K562 (cell line): Measurements from ENCODE around the gene SLC7A8. TPM values are rescaled to one million over a fixed set of nuclear protein-coding genes. Genes with fewer than 3 reads are reported as not detected.

Experiments used
- ARID1B ChIP-seq: fragments of 450-650 bp; IDR thresholded peaks from 2 replicates; pipeline ENCODE4 v1.6.1; 2016; ENCODE audit warnings: antibody characterized with exemption, mild to moderate bottlenecking, inconsistent platforms
- C11orf30 ChIP-seq: fragments of 450-650 bp; IDR thresholded peaks from 2 replicates; pipeline ENCODE4 v1.6.1; 2016; ENCODE audit warnings: low read depth, mild to moderate bottlenecking
- CBX5 ChIP-seq: IDR thresholded peaks from 2 replicates; pipeline ENCODE4 v1.6.1; 2014; ENCODE audit warnings: low read depth, borderline replicate concordance
- FOXM1 ChIP-seq, 2 experiments: fragments of 450-650 bp in 1 of 2; sonication (generic) in 1 of 2; formaldehyde crosslinking in 1 of 2; IDR thresholded peaks; 2 replicates each; pipeline versions ENCODE4 v1.6.1 to v1.9.0; 2017 to 2022; ENCODE audit warnings: low read depth in 2 of 2, mild to moderate bottlenecking in 2 of 2, missing genetic modification reagents in 1 of 2, moderate library complexity in 1 of 2
- GATAD2B ChIP-seq: fragments of 450-650 bp; IDR thresholded peaks from 2 replicates; pipeline ENCODE4 v1.6.1; 2017; ENCODE audit warnings: mild to moderate bottlenecking, borderline replicate concordance
- MEIS2 ChIP-seq: fragments of 450-650 bp; IDR thresholded peaks from 2 replicates; pipeline ENCODE4 v1.6.1; 2014; ENCODE audit warnings: mild to moderate bottlenecking; ENCODE audit not compliant: partially characterized antibody
- PML ChIP-seq: IDR thresholded peaks from 2 replicates; pipeline ENCODE4 v1.6.1; 2012; ENCODE audit warnings: low read length, inconsistent platforms
- RBFOX2 ChIP-seq: fragments of 200-400 bp; formaldehyde crosslinking; IDR thresholded peaks from 2 replicates; pipeline ENCODE4 v1.6.1; 2017; ENCODE audit warnings: low read depth, mild to moderate bottlenecking, low read length, moderate library complexity
- TARDBP ChIP-seq: fragments of 450-650 bp; IDR thresholded peaks from 2 replicates; pipeline ENCODE4 v1.6.1; 2016
- TRIM28 ChIP-seq: fragments of 450-650 bp; IDR thresholded peaks from 2 replicates; pipeline ENCODE4 v1.6.1; 2017
- YY1 ChIP-seq, 3 experiments: IDR thresholded peaks; 2 replicates each; pipeline ENCODE4 v1.6.1; 2011; ENCODE audit warnings: low read length in 2 of 3, mild to moderate bottlenecking in 2 of 3, moderate library complexity in 2 of 3, borderline replicate concordance in 1 of 3, control low read depth in 1 of 3, low read depth in 1 of 3; ENCODE audit not compliant: insufficient read depth in 3 of 3, insufficient replicate concordance in 2 of 3, control insufficient read depth in 1 of 3, insufficient read length in 1 of 3; ENCODE audit errors: extremely low read depth in 1 of 3
- ZNF121 ChIP-seq: sonication (generic); formaldehyde crosslinking; conservative IDR thresholded peaks from 2 replicates; pipeline ENCODE4 v1.8.0; 2022; ENCODE audit warnings: missing genetic modification reagents
- ZNF609 ChIP-seq: sonication (generic); formaldehyde crosslinking; IDR thresholded peaks from 2 replicates; pipeline ENCODE4 v1.8.1; 2023; ENCODE audit warnings: missing genetic modification reagents, mild to moderate bottlenecking, borderline replicate concordance
- ZNF785 ChIP-seq: fragments of 250-450 bp; sonication (Bioruptor Pico); IDR thresholded peaks from 2 replicates; pipeline ENCODE4 v1.4.0; 2020; ENCODE audit warnings: mild to moderate bottlenecking
- polyA plus RNA-seq, 8 experiments: library from polyadenylated mRNA; depleted of rRNA in 4 of 8; stranded (reverse) in 5 of 8; unstranded in 3 of 8; fragments of >200 nt; fragmentation: Nextera tagmentation in 2 of 8; fragmentation: Illumina TruSeq in 1 of 8; extraction: Ambion mirVana in 2 of 8; extraction: Trizol in 1 of 8; gene quantifications; 2 replicates each; pipeline versions ENCODE4 v1.2.1 to v1.2.3, GENCODE V29; 2011 to 2014; ENCODE audit warnings: inconsistent platforms in 1 of 8, missing spikeins in 1 of 8
- total RNA-seq, 7 experiments: library from RNA; depleted of rRNA in 6 of 7; stranded (reverse); fragments of >200 nt in 6 of 7; fragmentation: Illumina TruSeq in 2 of 7; extraction: Trizol in 2 of 7; gene quantifications; 2 replicates each; pipeline versions ENCODE4 v1.2.1 to v1.2.3, GENCODE V29; 2011 to 2021; ENCODE audit warnings: low replicate concordance in 1 of 7
- TF ChIP-seq, protein P1 (sequence below): fragments of 250-450 bp; sonication (Bioruptor Pico); IDR thresholded peaks from 2 replicates; pipeline ENCODE4 v1.8.0; 2022; ENCODE audit warnings: inconsistent platforms
- TF ChIP-seq, protein P2 (sequence below), 3 experiments: fragments of 200-800 bp in 1 of 3; fragments of 250-450 bp in 1 of 3; fragments of 450-650 bp in 1 of 3; sonication (Bioruptor Pico) in 1 of 3; sonication (Bioruptor generic) in 1 of 3; formaldehyde crosslinking in 1 of 3; IDR thresholded peaks; 2 replicates each; pipeline versions ENCODE4 v1.6.1 to v1.8.0; 2016 to 2022; ENCODE audit warnings: mild to moderate bottlenecking in 2 of 3, missing genetic modification characterization in 2 of 3, missing compliant biosample characterization in 1 of 3, moderate library complexity in 1 of 3

The SLC7A8 gene
- total and polyA plus RNA-seq, 9 of the 15 experiments (the other 6 are each of a cell fraction or from before 2014, with no cell fraction given), result 2.0 to 33.0 (median 6.0) TPM

GRCh38 chr14:23120541-23121251, 62.8 kb downstream of the SLC7A8 start (continued):
- TF ChIP-seq ZNF609, result peak; percentile 74; the same call in 1 of the 2 replicates
- TF ChIP-seq FOXM1 (IDR thresholded peaks at IDR 0.05; ENCODE audit: low read depth), result peak; percentile 78
- no peak for TF ChIP-seq FOXM1 (CRISPR knock-in tag; IDR thresholded peaks at IDR 0.05; ENCODE audit: low read depth)
- no peak for TF ChIP-seq C11orf30
- no peak for TF ChIP-seq ZNF121
- TF ChIP-seq, protein P1, sequence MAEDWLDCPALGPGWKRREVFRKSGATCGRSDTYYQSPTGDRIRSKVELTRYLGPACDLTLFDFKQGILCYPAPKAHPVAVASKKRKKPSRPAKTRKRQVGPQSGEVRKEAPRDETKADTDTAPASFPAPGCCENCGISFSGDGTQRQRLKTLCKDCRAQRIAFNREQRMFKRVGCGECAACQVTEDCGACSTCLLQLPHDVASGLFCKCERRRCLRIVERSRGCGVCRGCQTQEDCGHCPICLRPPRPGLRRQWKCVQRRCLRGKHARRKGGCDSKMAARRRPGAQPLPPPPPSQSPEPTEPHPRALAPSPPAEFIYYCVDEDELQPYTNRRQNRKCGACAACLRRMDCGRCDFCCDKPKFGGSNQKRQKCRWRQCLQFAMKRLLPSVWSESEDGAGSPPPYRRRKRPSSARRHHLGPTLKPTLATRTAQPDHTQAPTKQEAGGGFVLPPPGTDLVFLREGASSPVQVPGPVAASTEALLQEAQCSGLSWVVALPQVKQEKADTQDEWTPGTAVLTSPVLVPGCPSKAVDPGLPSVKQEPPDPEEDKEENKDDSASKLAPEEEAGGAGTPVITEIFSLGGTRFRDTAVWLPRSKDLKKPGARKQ, result no peak
- no peak for TF ChIP-seq TRIM28
- TF ChIP-seq ARID1B, result peak; percentile 91
- TF ChIP-seq PML, result peak; percentile 81
- TF ChIP-seq TARDBP, result peak; percentile 63; the same call in 1 of the 2 replicates
- peak; percentile 47 for TF ChIP-seq MEIS2
- TF ChIP-seq, protein P2, sequence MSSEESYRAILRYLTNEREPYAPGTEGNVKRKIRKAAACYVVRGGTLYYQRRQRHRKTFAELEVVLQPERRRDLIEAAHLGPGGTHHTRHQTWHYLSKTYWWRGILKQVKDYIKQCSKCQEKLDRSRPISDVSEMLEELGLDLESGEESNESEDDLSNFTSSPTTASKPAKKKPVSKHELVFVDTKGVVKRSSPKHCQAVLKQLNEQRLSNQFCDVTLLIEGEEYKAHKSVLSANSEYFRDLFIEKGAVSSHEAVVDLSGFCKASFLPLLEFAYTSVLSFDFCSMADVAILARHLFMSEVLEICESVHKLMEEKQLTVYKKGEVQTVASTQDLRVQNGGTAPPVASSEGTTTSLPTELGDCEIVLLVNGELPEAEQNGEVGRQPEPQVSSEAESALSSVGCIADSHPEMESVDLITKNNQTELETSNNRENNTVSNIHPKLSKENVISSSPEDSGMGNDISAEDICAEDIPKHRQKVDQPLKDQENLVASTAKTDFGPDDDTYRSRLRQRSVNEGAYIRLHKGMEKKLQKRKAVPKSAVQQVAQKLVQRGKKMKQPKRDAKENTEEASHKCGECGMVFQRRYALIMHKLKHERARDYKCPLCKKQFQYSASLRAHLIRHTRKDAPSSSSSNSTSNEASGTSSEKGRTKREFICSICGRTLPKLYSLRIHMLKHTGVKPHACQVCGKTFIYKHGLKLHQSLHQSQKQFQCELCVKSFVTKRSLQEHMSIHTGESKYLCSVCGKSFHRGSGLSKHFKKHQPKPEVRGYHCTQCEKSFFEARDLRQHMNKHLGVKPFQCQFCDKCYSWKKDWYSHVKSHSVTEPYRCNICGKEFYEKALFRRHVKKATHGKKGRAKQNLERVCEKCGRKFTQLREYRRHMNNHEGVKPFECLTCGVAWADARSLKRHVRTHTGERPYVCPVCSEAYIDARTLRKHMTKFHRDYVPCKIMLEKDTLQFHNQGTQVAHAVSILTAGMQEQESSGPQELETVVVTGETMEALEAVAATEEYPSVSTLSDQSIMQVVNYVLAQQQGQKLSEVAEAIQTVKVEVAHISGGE (CRISPR knock-in tag; IDR thresholded peaks at IDR 0.05), result peak in 1 of 3 experiments; percentile 66; a peak in 2 of 6 replicates
- TF ChIP-seq RBFOX2, result no peak
- TF ChIP-seq YY1 (IDR thresholded peaks at IDR 0.05; ENCODE audit: borderline replicate concordance in 1 of 3, control insufficient read depth in 1 of 3, extremely low read depth in 1 of 3, insufficient read depth in 3 of 3, insufficient read length in 1 of 3, insufficient replicate concordance in 2 of 3, low read depth in 1 of 3, low read length in 2 of 3), result peak in 2 of 3 experiments; percentile 25 to 71
- TF ChIP-seq ZNF785, result no peak
- TF ChIP-seq GATAD2B, result peak; percentile 67; the same call in 1 of the 2 replicates
- 0 out of 2 replicates have a peak, but pooled peaks have one; percentile 49 for TF ChIP-seq CBX5
